ENCODE results near the gene UBR7.
"Not testable (repeated sequence)": the region's sequence is repeated elsewhere in the genome, so short reads cannot be mapped to it uniquely, and the experiment has no call there.

DNA sequence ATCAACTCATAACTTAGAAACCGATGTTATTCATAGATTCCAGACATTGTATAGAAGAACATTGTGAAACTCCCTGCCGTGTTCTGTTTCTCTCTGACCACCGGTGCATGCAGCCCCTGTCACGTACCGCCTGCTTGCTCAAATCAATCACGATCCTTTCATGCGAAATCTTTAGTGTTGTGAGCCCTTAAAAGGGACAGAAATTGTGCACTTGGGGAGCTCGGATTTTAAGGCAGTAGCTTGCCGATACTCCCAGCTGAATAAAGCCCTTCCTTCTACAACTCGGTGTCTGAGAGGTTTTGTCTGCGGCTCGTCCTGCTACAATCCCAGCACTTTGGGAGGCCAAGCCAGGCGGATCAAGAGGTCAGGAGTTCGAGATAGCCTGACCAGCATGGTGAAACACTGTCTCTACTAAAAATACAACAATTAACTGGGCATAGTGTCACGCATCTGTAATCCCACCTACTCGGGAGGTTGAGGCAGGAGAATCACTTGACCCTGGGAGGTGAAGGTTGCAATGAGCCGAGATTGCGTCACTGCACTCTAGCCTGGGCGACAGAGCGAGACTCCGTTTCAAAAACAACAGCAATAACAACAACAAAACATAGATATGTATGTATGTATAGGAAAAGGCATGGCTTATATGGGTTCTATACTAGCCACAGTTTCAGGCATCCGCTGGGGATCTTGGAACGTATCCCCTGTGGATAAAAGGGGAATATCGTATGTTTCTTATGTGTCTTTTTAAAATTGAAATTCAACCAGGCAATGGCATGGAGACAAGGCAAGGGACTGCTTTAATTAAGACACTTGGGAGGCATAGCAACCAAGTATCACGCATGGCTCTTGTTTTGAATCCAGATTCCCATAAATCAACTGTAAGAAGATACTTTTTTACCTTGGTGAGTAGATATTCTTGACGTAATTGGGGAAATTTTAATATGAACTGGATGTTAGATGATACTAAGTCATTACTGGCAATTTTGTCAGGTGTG, 41.5 kb upstream of the UBR7 start:
- TF ChIP-seq, protein P1, sequence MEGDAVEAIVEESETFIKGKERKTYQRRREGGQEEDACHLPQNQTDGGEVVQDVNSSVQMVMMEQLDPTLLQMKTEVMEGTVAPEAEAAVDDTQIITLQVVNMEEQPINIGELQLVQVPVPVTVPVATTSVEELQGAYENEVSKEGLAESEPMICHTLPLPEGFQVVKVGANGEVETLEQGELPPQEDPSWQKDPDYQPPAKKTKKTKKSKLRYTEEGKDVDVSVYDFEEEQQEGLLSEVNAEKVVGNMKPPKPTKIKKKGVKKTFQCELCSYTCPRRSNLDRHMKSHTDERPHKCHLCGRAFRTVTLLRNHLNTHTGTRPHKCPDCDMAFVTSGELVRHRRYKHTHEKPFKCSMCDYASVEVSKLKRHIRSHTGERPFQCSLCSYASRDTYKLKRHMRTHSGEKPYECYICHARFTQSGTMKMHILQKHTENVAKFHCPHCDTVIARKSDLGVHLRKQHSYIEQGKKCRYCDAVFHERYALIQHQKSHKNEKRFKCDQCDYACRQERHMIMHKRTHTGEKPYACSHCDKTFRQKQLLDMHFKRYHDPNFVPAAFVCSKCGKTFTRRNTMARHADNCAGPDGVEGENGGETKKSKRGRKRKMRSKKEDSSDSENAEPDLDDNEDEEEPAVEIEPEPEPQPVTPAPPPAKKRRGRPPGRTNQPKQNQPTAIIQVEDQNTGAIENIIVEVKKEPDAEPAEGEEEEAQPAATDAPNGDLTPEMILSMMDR (conservative IDR thresholded peaks at IDR 0.05; ENCODE audit: low read depth, low read length): not testable (repeated sequence)
- TF ChIP-seq EZH2 (IDR thresholded peaks at IDR 0.05; ENCODE audit: borderline replicate concordance, low read depth, low read length, poor library complexity, severe bottlenecking): not testable (repeated sequence)
